GM10847 (cell line): ENCODE results near the gene UBXN11.

Source experiments
- POLR2A ChIP-seq: IDR thresholded peaks from 2 replicates; pipeline ENCODE4 v1.6.1; 2011; ENCODE audit not compliant: insufficient read length; ENCODE audit errors: extremely low read depth

The UBXN11 gene

GRCh38 chr1:26346274-26347033, 40.0 kb upstream of the UBXN11 start:
- TF ChIP-seq POLR2A, result no peak

- no peak for TF ChIP-seq POLR2A
Observed at GRCh38 chr1:26345718-26346117, 39.3 kb upstream of the UBXN11 start.

- TF ChIP-seq POLR2A, result no peak
Observed at GRCh38 chr1:26344147-26344920, 37.9 kb upstream of the UBXN11 start.

- no peak for TF ChIP-seq POLR2A
Observed at GRCh38 chr1:26340047-26340481, 33.6 kb upstream of the UBXN11 start.

GRCh38 chr1:26338670-26339069, 32.2 kb upstream of the UBXN11 start:
- no peak for TF ChIP-seq POLR2A

GRCh38 chr1:26337625-26338024, 31.2 kb upstream of the UBXN11 start:
- TF ChIP-seq POLR2A, result no peak

GRCh38 chr1:26337206-26337535, 30.7 kb upstream of the UBXN11 start:
- TF ChIP-seq POLR2A, result no peak

- no peak for TF ChIP-seq POLR2A
Observed at GRCh38 chr1:26336477-26337205, 30.2 kb upstream of the UBXN11 start.

GRCh38 chr1:26335774-26336476, 29.5 kb upstream of the UBXN11 start:
- TF ChIP-seq POLR2A, result no peak

- TF ChIP-seq POLR2A, result no peak
Observed at GRCh38 chr1:26330276-26330675, 23.8 kb upstream of the UBXN11 start.

- no peak for TF ChIP-seq POLR2A
Observed at GRCh38 chr1:26328597-26328996, 22.2 kb upstream of the UBXN11 start.

GRCh38 chr1:26327956-26328362, 21.5 kb upstream of the UBXN11 start:
- no peak for TF ChIP-seq POLR2A

- TF ChIP-seq POLR2A, result no peak
Observed at GRCh38 chr1:26324550-26324949, 18.1 kb upstream of the UBXN11 start.

- TF ChIP-seq POLR2A, result no peak
Observed at GRCh38 chr1:26323382-26323781, 16.9 kb upstream of the UBXN11 start.

- no peak for TF ChIP-seq POLR2A
Observed at GRCh38 chr1:26322042-26322331, 15.6 kb upstream of the UBXN11 start.
